Measurements from ENCODE around the gene G0S2.

- TF ChIP-seq CTCF (optimal IDR thresholded peaks at IDR 0.05 in 1 of 3, IDR thresholded peaks at IDR 0.05 in 1 of 3, conservative IDR thresholded peaks at IDR 0.05 in 1 of 3; ENCODE audit: extremely low read depth in 1 of 3, insufficient read depth in 2 of 3, low read length in 3 of 3) (no peak), EZH2 (IDR thresholded peaks at IDR 0.05; ENCODE audit: low read length) (no peak)
Measured at GRCh38 chr1:209704584-209704983, 29.4 kb downstream of the G0S2 start, which contains the start of gene HSD11B1.
